Neuronal stem cell (in vitro differentiated cells): Measurements from ENCODE around the gene INTS1.
A peak's percentile ranks its signal among the peaks of the same experiment; 100 is the strongest.

Experiments
- DNase-seq: peaks from one replicate; pipeline ENCODE4 v3.0.0-alpha.2; 2013; ENCODE audit warnings: low spot score
- H2AFZ ChIP-seq: one replicate; pipeline ENCODE4 v1.6.1; 2013; ENCODE audit warnings: mild to moderate bottlenecking, low read length, inconsistent platforms
- H2AK5ac ChIP-seq: 2 replicates; pipeline ENCODE4 v1.6.1; 2013; ENCODE audit warnings: low read depth, mild to moderate bottlenecking, inconsistent platforms, low read length, moderate library complexity, mixed read lengths
- H2BK120ac ChIP-seq: 2 replicates; pipeline ENCODE4 v1.6.1; 2013; ENCODE audit warnings: low read depth, mild to moderate bottlenecking, inconsistent platforms, low read length, moderate library complexity, mixed read lengths
- H2BK12ac ChIP-seq: one replicate; pipeline ENCODE4 v1.6.1; 2013; ENCODE audit warnings: low read length, inconsistent platforms
- H2BK15ac ChIP-seq: 2 replicates; pipeline ENCODE4 v1.6.1; 2013; ENCODE audit warnings: mild to moderate bottlenecking, low read length, inconsistent platforms, mixed read lengths
- H2BK5ac ChIP-seq: one replicate; pipeline ENCODE4 v1.6.1; 2013; ENCODE audit warnings: inconsistent platforms, mild to moderate bottlenecking, low read length, moderate library complexity
- H3K14ac ChIP-seq: one replicate; pipeline ENCODE4 v1.6.1; 2013; ENCODE audit warnings: low read length, inconsistent platforms
- H3K18ac ChIP-seq: 2 replicates; pipeline ENCODE4 v1.6.1; 2013; ENCODE audit warnings: low read length, inconsistent platforms
- H3K23ac ChIP-seq: 2 replicates; pipeline ENCODE4 v1.6.1; 2013; ENCODE audit warnings: low read depth, mild to moderate bottlenecking, mixed read lengths, low read length, inconsistent platforms; ENCODE audit not compliant: poor library complexity
- H3K27ac ChIP-seq: replicated peaks from 3 replicates; pipeline ENCODE4 v1.5.1; 2013; ENCODE audit warnings: low read length, inconsistent platforms
- H3K27me3 ChIP-seq, 3 experiments: 2 replicates each; pipeline ENCODE4 v1.6.1; 2013; ENCODE audit warnings: low read length in 3 of 3, mild to moderate bottlenecking in 2 of 3, inconsistent platforms in 1 of 3, low read depth in 1 of 3, mixed read lengths in 1 of 3, moderate library complexity in 1 of 3; ENCODE audit not compliant: control insufficient read depth in 3 of 3, insufficient read depth in 3 of 3
- H3K36me3 ChIP-seq, 2 donors: replicated peaks in 1 of 2; 2 replicates each; pipeline ENCODE4 v1.6.1; 2013; ENCODE audit warnings: low read length in 2 of 2; ENCODE audit not compliant: control insufficient read depth in 2 of 2, insufficient read depth in 2 of 2
- H3K4ac ChIP-seq: 2 replicates; pipeline ENCODE4 v1.6.1; 2013; ENCODE audit warnings: inconsistent platforms, mild to moderate bottlenecking, low read length, moderate library complexity
- H3K4me1 ChIP-seq, 2 donors: 1 replicate in 1 of 2; 2 replicates in 1 of 2; pipeline ENCODE4 v1.6.1; 2013; ENCODE audit warnings: low read length in 2 of 2, low read depth in 1 of 2; ENCODE audit not compliant: control insufficient read depth in 2 of 2, insufficient read depth in 1 of 2
- H3K4me2 ChIP-seq: one replicate; pipeline ENCODE4 v1.6.1; 2013; ENCODE audit warnings: mild to moderate bottlenecking, low read length, inconsistent platforms; ENCODE audit not compliant: insufficient read depth, poor library complexity, severe bottlenecking
- H3K4me3 ChIP-seq, 2 donors: 2 replicates each; pipeline ENCODE4 v1.5.1; 2013; ENCODE audit warnings: low read length in 2 of 2, mild to moderate bottlenecking in 2 of 2, inconsistent platforms in 1 of 2, moderate library complexity in 1 of 2
- H3K79me1 ChIP-seq: one replicate; pipeline ENCODE4 v1.6.1; 2013; ENCODE audit warnings: low read depth, mild to moderate bottlenecking, inconsistent platforms, low read length, moderate library complexity
- H3K9ac ChIP-seq: one replicate; pipeline ENCODE4 v1.6.1; 2013; ENCODE audit warnings: mild to moderate bottlenecking, low read depth, low read length, inconsistent platforms; ENCODE audit not compliant: poor library complexity
- H3K9me3 ChIP-seq, 2 donors: replicated peaks in 1 of 2; 2 replicates each; pipeline versions ENCODE3 to v1.6.1; 2013; ENCODE audit warnings: low read length in 2 of 2, mild to moderate bottlenecking in 2 of 2, inconsistent platforms in 1 of 2, low read depth in 1 of 2, mixed read lengths in 1 of 2, moderate library complexity in 1 of 2; ENCODE audit not compliant: control insufficient read depth in 2 of 2, insufficient read depth in 1 of 2
- H4K8ac ChIP-seq: one replicate; pipeline ENCODE4 v1.6.1; 2013; ENCODE audit warnings: low read depth, mild to moderate bottlenecking, inconsistent platforms, low read length, moderate library complexity
- H4K91ac ChIP-seq: one replicate; pipeline ENCODE4 v1.6.1; 2013; ENCODE audit warnings: low read length, low read depth, mild to moderate bottlenecking, inconsistent platforms; ENCODE audit not compliant: poor library complexity
- WGBS, 2 donors: extraction: QIAGEN DNeasy Blood & Tissue Kit; methylation state at CpG; one replicate each; pipeline ENCODE4 v1.1.7; 2013; ENCODE audit warnings: missing lambda C conversion rate in 2 of 2, mixed read lengths in 1 of 2; ENCODE audit not compliant: insufficient read length in 2 of 2, insufficient replicate concordance in 1 of 2; ENCODE audit errors: extremely low coverage in 2 of 2; 5-methylcytosine and 5-hydroxymethylcytosine counted together

The INTS1 gene

GRCh38 chr7:1534330-1535099, 30.3 kb upstream of the INTS1 start:
- peaks cover 0 to 15% (median 9%) of the 10 kb centered on the region in 3 experiments for H3K27me3 ChIP-seq
- no peak overlapping the region for H3K9ac ChIP-seq
- no peak overlapping the region for H2AFZ ChIP-seq
- H4K91ac ChIP-seq = no peak overlapping the region
- no peak for DNase-seq
- H3K36me3 ChIP-seq = peaks cover 0 to 3% of the 10 kb centered on the region in 2 donors
- peak overlapping the region; percentile 61 for H2BK120ac ChIP-seq
- peak overlapping the region; percentile 57 for H3K18ac ChIP-seq
- no peak overlapping the region for H3K23ac ChIP-seq
- H2BK12ac ChIP-seq = peak overlapping the region; percentile 58
- H3K27ac ChIP-seq = peak overlapping the region; percentile 14
- no peaks in the 10 kb centered on the region for H3K9me3 ChIP-seq
- peak overlapping the region; percentile 25 for H3K4me2 ChIP-seq
- H2BK5ac ChIP-seq = peak overlapping the region; percentile 60
- H3K79me1 ChIP-seq = peaks cover 13% of the 10 kb centered on the region
- no CpG with 5 or more reads among the region's 30 CpGs for WGBS, 2 donors
- no peak overlapping the region for H3K4me3 ChIP-seq
- H3K4me1 ChIP-seq = peaks cover 45 to 65% of the 10 kb centered on the region in 2 donors
- H3K14ac ChIP-seq = peak overlapping the region; percentile 21
- H4K8ac ChIP-seq = no peak overlapping the region
- peak overlapping the region; percentile 46 for H2AK5ac ChIP-seq
- H3K4ac ChIP-seq = no peak overlapping the region
- H2BK15ac ChIP-seq = peak overlapping the region; percentile 92

DNA sequence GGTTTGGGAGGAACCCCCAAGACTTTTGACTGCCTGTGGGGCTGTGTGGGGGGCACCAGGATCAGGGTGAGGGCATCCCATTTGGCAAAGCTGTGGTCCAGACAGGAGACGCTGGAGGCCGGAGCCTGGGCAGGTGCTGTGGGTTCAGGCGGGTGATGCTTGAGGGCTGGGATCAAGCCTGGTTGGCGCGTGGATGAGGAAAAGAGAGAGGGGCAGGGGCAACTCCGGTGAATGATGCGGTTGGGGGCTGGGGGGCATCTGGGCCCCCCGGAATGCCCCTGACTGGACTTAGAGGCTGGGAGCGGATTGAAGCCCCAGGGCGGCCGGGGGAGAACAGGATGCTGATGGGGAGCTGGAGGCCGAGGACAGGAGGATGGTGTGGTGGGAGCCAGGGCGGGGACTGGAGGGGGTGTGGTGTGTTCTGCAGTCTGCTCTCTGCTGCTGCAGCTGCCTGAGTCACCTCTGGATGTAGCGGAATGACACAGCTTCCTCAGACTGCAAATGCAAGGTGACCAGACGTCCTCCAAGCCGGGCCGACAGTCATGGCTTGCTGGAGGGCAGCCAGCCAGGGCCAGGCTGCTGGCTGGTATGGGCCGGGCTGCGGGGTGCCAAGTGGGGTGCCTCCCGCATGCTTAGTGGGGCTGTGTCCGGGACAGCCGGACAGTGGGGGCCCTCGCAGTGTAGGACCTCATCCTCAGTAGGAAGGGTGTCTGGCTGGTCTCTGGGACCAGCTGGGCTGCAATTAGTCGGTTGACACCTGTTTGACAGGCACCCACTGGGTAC, 29.5 kb upstream of the INTS1 start:
- no peak for DNase-seq
- Histone ChIP-seq H3K27ac (no peak overlapping the region), H3K27me3 (peaks cover 0 to 15% (median 9%) of the 10 kb centered on the region in 3 experiments), H3K4me3 (no peak overlapping the region), H3K14ac (peak overlapping the region; percentile 47), H3K79me1 (peaks cover 10% of the 10 kb centered on the region), H2BK15ac (peak overlapping the region; percentile 92), H3K4me2 (peak overlapping the region; percentile 11), H3K9ac (no peak overlapping the region), H2BK12ac (peak overlapping the region; percentile 73), H4K8ac (peak overlapping the region; percentile 65), H2AFZ (no peak overlapping the region), H3K4ac (no peak overlapping the region), H4K91ac (no peak overlapping the region), H2BK5ac (peak overlapping the region; percentile 60), H3K4me1 (peaks cover 43 to 60% of the 10 kb centered on the region in 2 donors), H3K23ac (peak overlapping the region; percentile 93), H3K36me3 (no peaks in the 10 kb centered on the region), H2AK5ac (peak overlapping the region; percentile 97), H3K9me3 (no peaks in the 10 kb centered on the region), H3K18ac (peak overlapping the region; percentile 83), H2BK120ac (peak overlapping the region; percentile 61)
- no CpG with 5 or more reads among the region's 24 CpGs for WGBS, 2 donors

DNA sequence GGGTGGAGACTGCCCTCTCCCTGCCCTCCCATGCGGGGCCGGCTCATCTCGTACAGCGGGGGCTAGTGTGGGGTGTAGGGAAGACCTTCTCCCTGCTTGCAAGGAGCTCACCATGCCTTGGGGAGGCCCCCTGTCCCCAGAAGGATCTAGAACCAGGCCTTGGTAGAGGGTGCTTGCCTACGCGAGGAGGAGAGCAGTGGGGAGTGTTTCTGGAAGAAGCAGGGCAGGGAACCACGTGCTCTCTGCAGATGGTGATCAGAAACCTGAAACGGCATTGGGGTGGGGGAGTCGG, 29.0 kb upstream of the INTS1 start:
- H3K27ac ChIP-seq = no peak overlapping the region
- no peak overlapping the region for H2BK5ac ChIP-seq
- H3K4me1 ChIP-seq = peaks cover 40 to 54% of the 10 kb centered on the region in 2 donors
- H2AK5ac ChIP-seq = peak overlapping the region; percentile 97
- H3K27me3 ChIP-seq = peaks cover 0 to 15% (median 9%) of the 10 kb centered on the region in 3 experiments
- no peak overlapping the region for H2AFZ ChIP-seq
- H3K18ac ChIP-seq = peak overlapping the region; percentile 83
- peak overlapping the region; percentile 30 for H3K9ac ChIP-seq
- no CpG with 5 or more reads among the region's 9 CpGs for WGBS, 2 donors
- no peak overlapping the region for H3K23ac ChIP-seq
- no peak overlapping the region for H3K4ac ChIP-seq
- H3K14ac ChIP-seq = no peak overlapping the region
- no peak overlapping the region for H4K8ac ChIP-seq
- no peak for DNase-seq
- H3K4me2 ChIP-seq = no peak overlapping the region
- H2BK12ac ChIP-seq = peak overlapping the region; percentile 84
- no peak overlapping the region for H2BK120ac ChIP-seq
- H4K91ac ChIP-seq = peak overlapping the region; percentile 89
- peak overlapping the region; percentile 92 for H2BK15ac ChIP-seq
- H3K79me1 ChIP-seq = peaks cover 10% of the 10 kb centered on the region
- H3K4me3 ChIP-seq = no peak overlapping the region
- H3K36me3 ChIP-seq = no peaks in the 10 kb centered on the region
- H3K9me3 ChIP-seq = no peaks in the 10 kb centered on the region
